ENCODE measurements around the gene TNP2. TPM values are rescaled to one million over a fixed set of nuclear protein-coding genes. Genes with fewer than 3 reads are reported as not detected.

TNP2 gene
- not detected in 2 replicates for total RNA-seq (2012; rRNA removed)

DNA sequence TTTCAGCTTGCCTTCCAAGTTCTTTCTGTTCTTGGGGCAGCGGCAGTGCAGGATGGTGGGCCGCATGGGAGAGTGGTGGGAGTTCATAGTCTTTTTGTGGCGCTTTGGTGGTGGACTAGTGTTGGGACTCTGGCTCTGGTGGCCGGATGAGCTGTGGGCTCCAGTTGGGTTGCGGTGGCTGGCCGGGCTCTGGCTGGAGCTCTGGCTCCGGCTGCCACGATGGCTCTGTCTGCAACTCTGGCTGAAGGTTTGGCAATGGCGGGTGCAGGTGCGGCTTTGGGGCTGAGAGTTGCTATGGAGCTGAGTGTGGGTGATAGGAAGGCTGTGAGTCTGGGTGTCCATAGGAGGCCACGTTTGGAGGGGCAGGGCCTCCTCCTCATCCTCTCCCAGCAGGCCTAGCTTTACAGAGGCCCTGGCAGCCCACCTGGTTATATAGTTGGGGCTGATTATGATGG is at the start of gene TNP2:
Gene TNP2 (minus strand): TSS at position 405 of the 455 bp plus-strand sequence. CDS start 63 bp downstream, at position 342.
- Histone ChIP-seq H3K27me3 (ENCODE audit: control insufficient read depth, insufficient read depth, low read length) (peaks cover 47% of the 10 kb centered on the region), H3K4me3 (ENCODE audit: low read length) (no peak within 1 kb of the TSS), H3K36me3 (ENCODE audit: insufficient read depth, low read length) (no peaks in the 10 kb centered on the region), H3K4me1 (ENCODE audit: control insufficient read depth, insufficient read depth, low read length) (no peaks in the 10 kb centered on the region), H3K9ac (ENCODE audit: low read depth, low read length) (no peak within 1 kb of the TSS), H3K4me2 (ENCODE audit: low read length) (no peak within 1 kb of the TSS), H3K9me3 (replicated peaks; ENCODE audit: low read length) (no peaks in the 10 kb centered on the region)

DNA sequence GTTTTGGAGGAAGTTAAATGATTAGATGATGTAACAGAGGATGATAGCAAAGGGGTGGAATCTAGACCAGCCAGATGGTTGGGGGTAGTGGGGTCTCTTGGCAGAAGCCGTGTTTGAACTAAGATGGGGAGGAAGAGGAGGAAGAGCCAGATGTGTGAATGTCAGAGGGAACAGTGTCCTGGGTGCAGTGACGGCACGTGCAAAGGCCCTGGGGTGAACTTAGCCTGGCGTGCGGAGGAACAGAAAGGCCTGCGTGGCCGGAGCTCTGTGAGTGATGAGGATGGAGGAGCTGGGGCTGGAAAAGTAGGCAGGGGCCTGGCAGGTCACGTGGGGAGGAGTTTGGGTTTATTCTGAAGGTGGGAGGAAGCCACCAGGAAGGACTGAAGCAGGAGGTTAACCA is 49.7 kb upstream of the TNP2 start:
- Histone ChIP-seq H3K4me2 (ENCODE audit: low read length) (no peak overlapping the region), H3K9ac (ENCODE audit: low read depth, low read length) (no peak overlapping the region), H3K9me3 (replicated peaks; ENCODE audit: low read length) (no peaks in the 10 kb centered on the region), H3K36me3 (ENCODE audit: insufficient read depth, low read length) (no peaks in the 10 kb centered on the region), H3K4me1 (ENCODE audit: control insufficient read depth, insufficient read depth, low read length) (peaks cover 4% of the 10 kb centered on the region), H3K4me3 (ENCODE audit: low read length) (no peak overlapping the region), H3K27me3 (ENCODE audit: control insufficient read depth, insufficient read depth, low read length) (peaks cover 3% of the 10 kb centered on the region)

GRCh38 chr16:11316331-11317015 is 47.3 kb upstream of the TNP2 start:
- H3K4me1 ChIP-seq (ENCODE audit: control insufficient read depth, insufficient read depth, low read length) = peaks cover 19% of the 10 kb centered on the region
- no peak overlapping the region for H3K4me3 ChIP-seq (ENCODE audit: low read length)
- no peak overlapping the region for H3K9ac ChIP-seq (ENCODE audit: low read depth, low read length)
- no peaks in the 10 kb centered on the region for H3K36me3 ChIP-seq (ENCODE audit: insufficient read depth, low read length)
- peaks cover 3% of the 10 kb centered on the region for H3K27me3 ChIP-seq (ENCODE audit: control insufficient read depth, insufficient read depth, low read length)
- H3K9me3 ChIP-seq (replicated peaks; ENCODE audit: low read length) = no peaks in the 10 kb centered on the region
- no peak overlapping the region for H3K4me2 ChIP-seq (ENCODE audit: low read length)

DNA sequence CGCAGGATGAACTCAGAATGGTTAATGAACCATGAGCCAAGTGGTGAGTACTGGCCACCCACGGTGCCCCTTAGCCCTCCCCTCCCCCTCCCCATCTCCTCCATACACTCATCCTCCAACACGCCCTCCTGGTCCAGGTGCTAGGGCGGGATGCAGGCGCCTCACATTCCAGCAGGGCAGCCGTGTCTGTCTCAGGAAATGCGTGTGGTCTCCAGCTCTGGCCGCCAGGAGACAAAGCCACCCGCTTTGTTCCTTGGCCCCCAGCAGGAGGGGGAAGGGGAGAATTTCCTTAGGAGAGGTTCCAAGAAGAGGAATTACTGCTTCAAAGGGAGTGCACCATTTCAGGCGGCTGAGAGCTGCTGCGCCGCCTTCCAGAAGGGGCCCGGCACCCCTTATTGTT is 46.4 kb upstream of the TNP2 start:
- Histone ChIP-seq H3K4me2 (ENCODE audit: low read length) (no peak overlapping the region), H3K4me1 (ENCODE audit: control insufficient read depth, insufficient read depth, low read length) (peaks cover 19% of the 10 kb centered on the region), H3K4me3 (ENCODE audit: low read length) (no peak overlapping the region), H3K27me3 (ENCODE audit: control insufficient read depth, insufficient read depth, low read length) (peaks cover 3% of the 10 kb centered on the region), H3K36me3 (ENCODE audit: insufficient read depth, low read length) (no peaks in the 10 kb centered on the region), H3K9ac (ENCODE audit: low read depth, low read length) (no peak overlapping the region), H3K9me3 (replicated peaks; ENCODE audit: low read length) (no peaks in the 10 kb centered on the region)

DNA sequence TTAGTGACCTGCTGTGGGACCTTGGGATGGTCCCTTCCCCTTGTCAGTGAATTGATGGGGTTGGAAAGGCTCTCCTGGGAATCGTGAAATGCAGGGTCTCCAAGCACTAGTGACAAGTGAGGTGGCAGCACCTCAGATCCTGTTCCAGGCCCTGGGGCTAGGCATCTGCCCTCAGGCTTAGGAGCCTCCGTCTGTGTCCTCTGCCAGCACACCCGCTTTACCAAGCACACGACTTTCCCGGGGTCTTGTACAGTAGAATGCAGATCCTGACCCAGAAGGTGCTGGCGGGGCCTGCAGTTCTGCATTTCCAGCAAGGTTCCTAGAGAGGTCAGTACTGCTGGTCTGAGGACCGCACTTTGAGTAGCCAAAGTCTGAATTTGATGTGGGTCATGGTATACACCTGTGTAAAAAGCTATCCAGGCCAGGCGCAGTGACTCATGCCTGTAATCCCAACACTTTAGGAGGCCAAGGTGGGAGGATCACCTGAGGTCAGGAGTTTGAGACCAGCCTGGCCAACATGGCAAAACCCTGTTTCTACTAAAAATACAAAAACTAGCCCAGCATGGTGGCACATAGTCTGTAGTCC is 45.3 kb upstream of the TNP2 start:
- H3K9me3 ChIP-seq (replicated peaks; ENCODE audit: low read length) = no peaks in the 10 kb centered on the region
- no peak overlapping the region for H3K9ac ChIP-seq (ENCODE audit: low read depth, low read length)
- H3K4me1 ChIP-seq (ENCODE audit: control insufficient read depth, insufficient read depth, low read length) = peaks cover 19% of the 10 kb centered on the region
- H3K4me3 ChIP-seq (ENCODE audit: low read length) = no peak overlapping the region
- peaks cover 7% of the 10 kb centered on the region for H3K27me3 ChIP-seq (ENCODE audit: control insufficient read depth, insufficient read depth, low read length)
- H3K4me2 ChIP-seq (ENCODE audit: low read length) = no peak overlapping the region
- H3K36me3 ChIP-seq (ENCODE audit: insufficient read depth, low read length) = no peaks in the 10 kb centered on the region

GRCh38 chr16:11313493-11314308 is 44.6 kb upstream of the TNP2 start:
- H3K4me1 ChIP-seq (ENCODE audit: control insufficient read depth, insufficient read depth, low read length) = peaks cover 19% of the 10 kb centered on the region
- H3K9me3 ChIP-seq (replicated peaks; ENCODE audit: low read length) = no peaks in the 10 kb centered on the region
- no peak overlapping the region for H3K4me3 ChIP-seq (ENCODE audit: low read length)
- H3K9ac ChIP-seq (ENCODE audit: low read depth, low read length) = no peak overlapping the region
- peaks cover 10% of the 10 kb centered on the region for H3K27me3 ChIP-seq (ENCODE audit: control insufficient read depth, insufficient read depth, low read length)
- H3K4me2 ChIP-seq (ENCODE audit: low read length) = no peak overlapping the region
- H3K36me3 ChIP-seq (ENCODE audit: insufficient read depth, low read length) = no peaks in the 10 kb centered on the region

- H3K4me3 ChIP-seq (ENCODE audit: low read length) = no peak overlapping the region
- peak overlapping the region; percentile 2 for H3K4me2 ChIP-seq (ENCODE audit: low read length)
- H3K4me1 ChIP-seq (ENCODE audit: control insufficient read depth, insufficient read depth, low read length) = peaks cover 19% of the 10 kb centered on the region
- H3K27me3 ChIP-seq (ENCODE audit: control insufficient read depth, insufficient read depth, low read length) = peaks cover 11% of the 10 kb centered on the region
- no peaks in the 10 kb centered on the region for H3K36me3 ChIP-seq (ENCODE audit: insufficient read depth, low read length)
- H3K9me3 ChIP-seq (replicated peaks; ENCODE audit: low read length) = no peaks in the 10 kb centered on the region
- no peak overlapping the region for H3K9ac ChIP-seq (ENCODE audit: low read depth, low read length)
Measured at GRCh38 chr16:11312718-11313492, 43.8 kb upstream of the TNP2 start.

DNA sequence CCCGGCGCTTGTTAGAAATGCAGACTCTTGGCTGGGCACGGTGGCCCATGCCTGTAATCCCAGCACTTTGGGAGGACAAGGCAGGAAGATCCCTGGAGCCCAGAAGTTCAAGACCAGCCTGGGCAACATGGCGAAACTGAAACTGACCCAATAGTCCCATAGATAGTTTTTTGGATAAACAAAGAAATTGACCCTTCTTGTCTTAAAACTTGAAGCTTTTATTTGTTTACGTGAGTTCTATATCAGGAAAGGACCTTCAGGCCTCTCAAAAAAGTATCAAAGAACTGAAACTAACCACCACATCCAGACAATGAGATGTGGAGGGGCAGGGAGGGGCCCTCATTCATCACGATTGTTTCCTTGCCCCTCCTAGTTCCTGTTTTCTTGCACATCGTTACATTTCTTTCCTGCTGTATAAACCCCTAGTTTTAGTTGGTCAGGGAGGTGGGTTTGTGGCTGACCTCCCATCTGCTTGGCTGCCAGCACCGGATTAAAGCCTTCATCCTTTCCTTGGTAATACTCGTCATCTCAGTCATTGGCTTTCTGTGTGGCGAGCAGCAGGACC is 42.0 kb upstream of the TNP2 start:
- no peak overlapping the region for H3K4me2 ChIP-seq (ENCODE audit: low read length)
- H3K9me3 ChIP-seq (replicated peaks; ENCODE audit: low read length) = no peaks in the 10 kb centered on the region
- H3K4me1 ChIP-seq (ENCODE audit: control insufficient read depth, insufficient read depth, low read length) = peaks cover 15% of the 10 kb centered on the region
- no peak overlapping the region for H3K9ac ChIP-seq (ENCODE audit: low read depth, low read length)
- H3K36me3 ChIP-seq (ENCODE audit: insufficient read depth, low read length) = no peaks in the 10 kb centered on the region
- peaks cover 13% of the 10 kb centered on the region for H3K27me3 ChIP-seq (ENCODE audit: control insufficient read depth, insufficient read depth, low read length)
- no peak overlapping the region for H3K4me3 ChIP-seq (ENCODE audit: low read length)

- H3K27me3 ChIP-seq (ENCODE audit: control insufficient read depth, insufficient read depth, low read length) = peaks cover 11% of the 10 kb centered on the region
- H3K4me3 ChIP-seq (ENCODE audit: low read length) = no peak overlapping the region
- no peaks in the 10 kb centered on the region for H3K9me3 ChIP-seq (replicated peaks; ENCODE audit: low read length)
- no peak overlapping the region for H3K4me2 ChIP-seq (ENCODE audit: low read length)
- peaks cover 15% of the 10 kb centered on the region for H3K4me1 ChIP-seq (ENCODE audit: control insufficient read depth, insufficient read depth, low read length)
- H3K9ac ChIP-seq (ENCODE audit: low read depth, low read length) = no peak overlapping the region
- no peaks in the 10 kb centered on the region for H3K36me3 ChIP-seq (ENCODE audit: insufficient read depth, low read length)
Measured at GRCh38 chr16:11310634-11310977, 41.5 kb upstream of the TNP2 start.

DNA sequence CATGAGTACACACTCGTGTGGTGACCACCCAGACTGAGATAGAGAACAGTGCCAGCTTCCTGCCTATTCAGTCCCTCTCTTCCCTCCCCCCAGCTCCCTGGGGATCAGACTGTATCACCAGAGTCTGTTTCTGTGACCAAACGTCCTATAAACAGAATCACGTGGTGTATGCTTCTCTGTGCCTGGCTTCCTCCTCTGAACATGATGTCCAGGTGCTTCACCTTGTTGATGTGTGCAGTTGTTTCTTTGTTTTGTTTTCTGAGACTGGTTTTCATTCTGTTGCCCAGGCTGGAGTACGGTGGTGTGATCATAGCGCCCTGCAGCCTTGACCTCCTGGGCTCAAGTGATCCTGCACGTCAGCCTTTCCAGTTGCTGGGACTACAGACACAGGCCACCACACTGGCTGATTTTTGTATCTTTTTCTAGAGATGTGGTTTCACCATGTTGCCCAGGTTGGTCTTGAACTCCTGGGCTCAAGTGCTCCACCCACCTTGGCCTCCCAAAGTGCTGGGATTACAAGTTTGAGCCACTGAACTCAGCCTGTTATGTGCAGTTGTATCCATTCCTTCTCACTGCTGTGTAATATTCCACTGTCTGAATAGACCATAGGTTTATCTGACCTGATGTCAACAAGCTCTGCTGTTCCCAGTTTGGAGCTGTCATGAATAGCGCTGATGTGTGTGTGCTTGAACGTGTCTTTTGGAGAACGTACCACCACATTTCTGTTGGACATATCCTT is 40.9 kb upstream of the TNP2 start:
- Histone ChIP-seq H3K4me1 (ENCODE audit: control insufficient read depth, insufficient read depth, low read length) (peaks cover 15% of the 10 kb centered on the region), H3K4me3 (ENCODE audit: low read length) (no peak overlapping the region), H3K36me3 (ENCODE audit: insufficient read depth, low read length) (no peaks in the 10 kb centered on the region), H3K9me3 (replicated peaks; ENCODE audit: low read length) (no peaks in the 10 kb centered on the region), H3K9ac (ENCODE audit: low read depth, low read length) (no peak overlapping the region), H3K27me3 (ENCODE audit: control insufficient read depth, insufficient read depth, low read length) (peaks cover 11% of the 10 kb centered on the region), H3K4me2 (ENCODE audit: low read length) (no peak overlapping the region)
